Subcutaneous abdominal adipose tissue (tissue), 5 donors: ENCODE data around the gene GRAMD4.

Experiments
- H3K27ac ChIP-seq: one replicate; pipeline ENCODE4 v1.7.0; 2013; ENCODE audit warnings: low read depth, mild to moderate bottlenecking, inconsistent platforms, low read length, moderate library complexity
- H3K27me3 ChIP-seq, 5 donors: one replicate each; pipeline ENCODE4 v1.7.0; 2013; ENCODE audit warnings: low read length in 5 of 5, inconsistent platforms in 1 of 5; ENCODE audit not compliant: control insufficient read depth in 5 of 5, insufficient read depth in 4 of 5
- H3K36me3 ChIP-seq, 5 donors: one replicate each; pipeline ENCODE4 v1.7.0; 2013; ENCODE audit warnings: low read length in 5 of 5; ENCODE audit not compliant: control insufficient read depth in 5 of 5, insufficient read depth in 5 of 5
- H3K4me1 ChIP-seq, 5 donors: one replicate each; pipeline ENCODE4 v1.7.0; 2013; ENCODE audit warnings: low read length in 5 of 5, mild to moderate bottlenecking in 3 of 5, moderate library complexity in 1 of 5; ENCODE audit not compliant: control insufficient read depth in 5 of 5, insufficient read depth in 5 of 5
- H3K4me3 ChIP-seq, 5 donors: one replicate each; pipeline ENCODE4 v1.7.0; 2013; ENCODE audit warnings: low read length in 5 of 5, low read depth in 1 of 5
- H3K9ac ChIP-seq, 5 donors: one replicate each; pipeline ENCODE4 v1.7.0; 2013; ENCODE audit warnings: low read length in 5 of 5, mild to moderate bottlenecking in 4 of 5, moderate library complexity in 3 of 5
- H3K9me3 ChIP-seq, 5 donors: one replicate each; pipeline ENCODE4 v1.7.0; 2013; ENCODE audit warnings: low read length in 5 of 5; ENCODE audit not compliant: control insufficient read depth in 5 of 5
- donor health status: healthy.
- donor health status: healthy.
- donor health status: healthy.
- donor health status: healthy.
- donor health status: healthy.

Gene GRAMD4

DNA sequence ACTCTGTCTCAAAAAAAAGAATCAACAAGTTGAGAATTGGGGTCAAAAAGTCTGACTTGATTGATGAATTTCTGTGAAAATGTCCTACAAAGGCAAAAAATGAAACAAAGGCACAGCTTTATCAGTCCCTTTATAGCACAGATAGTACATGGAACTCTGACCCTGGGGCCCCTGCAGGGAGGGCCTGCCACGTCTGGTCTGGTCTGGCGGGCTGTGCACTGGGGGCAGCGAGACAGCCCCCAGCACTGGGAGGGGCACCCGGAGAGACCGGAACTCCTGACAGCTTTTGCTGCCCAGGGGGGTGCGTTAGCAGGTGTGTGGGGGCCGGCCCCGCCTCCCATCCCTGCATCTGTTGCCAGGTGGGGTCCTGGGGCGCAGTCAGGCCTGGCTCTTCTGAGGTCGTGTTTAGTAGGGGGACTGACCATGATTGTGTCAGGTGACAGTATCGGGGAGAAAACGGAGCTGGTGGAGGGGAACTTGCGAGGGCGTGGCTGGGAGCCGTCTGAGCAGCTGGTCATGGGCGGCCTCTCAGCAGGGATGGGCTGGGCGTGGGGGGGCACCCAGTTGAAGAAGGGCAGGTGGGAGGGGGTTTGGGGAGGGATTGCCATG lies 51.7 kb downstream of the GRAMD4 start:
- Histone ChIP-seq H3K9ac (no peak overlapping the region), H3K36me3 (peaks cover 0 to 78% (median 65%) of the 10 kb centered on the region in 5 donors)

DNA sequence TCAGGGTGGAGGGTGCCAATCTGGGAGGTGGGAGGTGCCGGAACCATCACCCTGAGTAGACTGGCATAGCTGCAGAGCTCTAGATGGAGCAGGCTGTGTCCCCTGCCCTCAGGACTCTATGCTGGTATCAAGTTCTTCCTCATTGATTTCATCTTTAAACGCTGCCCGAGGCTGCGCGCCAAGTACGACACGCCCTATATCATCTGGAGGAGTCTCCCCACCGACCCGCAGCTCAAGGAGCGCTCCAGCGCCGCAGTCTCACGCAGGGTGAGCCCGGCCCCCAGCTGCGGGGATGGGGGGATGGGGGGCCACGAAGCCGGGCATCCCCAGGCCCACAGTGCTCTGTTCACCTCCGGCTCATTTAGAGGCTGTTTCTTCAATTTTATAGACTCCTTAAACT lies 52.5 kb downstream of the GRAMD4 start:
- Histone ChIP-seq H3K9me3 (no peaks in the 10 kb centered on the region), H3K4me3 (no peak overlapping the region), H3K36me3 (peaks cover 0 to 78% (median 66%) of the 10 kb centered on the region in 5 donors), H3K27ac (no peak overlapping the region), H3K9ac (no peak overlapping the region), H3K27me3 (no peaks in the 10 kb centered on the region), H3K4me1 (peaks cover 0 to 29% (median 7%) of the 10 kb centered on the region in 5 donors)

More for the DNA sequence above, 51.7 kb downstream of the GRAMD4 start:
- peaks cover 0 to 29% (median 7%) of the 10 kb centered on the region in 5 donors for H3K4me1 ChIP-seq
- H3K9me3 ChIP-seq = no peaks in the 10 kb centered on the region
- H3K27me3 ChIP-seq = no peaks in the 10 kb centered on the region
- H3K27ac ChIP-seq = no peak overlapping the region
- H3K4me3 ChIP-seq = no peak overlapping the region

DNA sequence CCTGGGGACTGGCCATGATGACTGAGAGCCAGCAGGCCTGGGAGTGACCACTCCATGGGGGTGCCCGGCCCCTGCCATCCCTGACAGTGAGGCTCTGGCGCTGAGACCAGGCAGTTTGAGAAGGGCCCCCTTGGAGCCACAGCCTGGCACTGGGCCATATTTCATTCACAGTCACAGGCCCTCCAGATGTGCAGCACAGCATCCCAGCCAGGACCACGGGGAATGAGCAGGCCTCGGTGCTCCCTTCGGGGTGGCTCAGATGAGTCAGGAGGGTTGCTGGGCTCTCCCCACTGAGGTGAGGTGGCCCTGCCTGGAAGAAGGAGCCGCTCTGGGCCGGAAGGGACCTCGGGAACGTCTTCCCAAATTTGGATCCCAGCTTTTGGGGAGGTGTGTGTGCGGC lies 53.0 kb downstream of the GRAMD4 start:
- no peak overlapping the region for H3K27ac ChIP-seq
- no peaks in the 10 kb centered on the region for H3K9me3 ChIP-seq
- H3K4me3 ChIP-seq = no peak overlapping the region
- no peaks in the 10 kb centered on the region for H3K27me3 ChIP-seq
- H3K9ac ChIP-seq = no peak overlapping the region
- H3K36me3 ChIP-seq = peaks cover 0 to 77% (median 66%) of the 10 kb centered on the region in 5 donors
- H3K4me1 ChIP-seq = peaks cover 0 to 29% (median 7%) of the 10 kb centered on the region in 5 donors

DNA sequence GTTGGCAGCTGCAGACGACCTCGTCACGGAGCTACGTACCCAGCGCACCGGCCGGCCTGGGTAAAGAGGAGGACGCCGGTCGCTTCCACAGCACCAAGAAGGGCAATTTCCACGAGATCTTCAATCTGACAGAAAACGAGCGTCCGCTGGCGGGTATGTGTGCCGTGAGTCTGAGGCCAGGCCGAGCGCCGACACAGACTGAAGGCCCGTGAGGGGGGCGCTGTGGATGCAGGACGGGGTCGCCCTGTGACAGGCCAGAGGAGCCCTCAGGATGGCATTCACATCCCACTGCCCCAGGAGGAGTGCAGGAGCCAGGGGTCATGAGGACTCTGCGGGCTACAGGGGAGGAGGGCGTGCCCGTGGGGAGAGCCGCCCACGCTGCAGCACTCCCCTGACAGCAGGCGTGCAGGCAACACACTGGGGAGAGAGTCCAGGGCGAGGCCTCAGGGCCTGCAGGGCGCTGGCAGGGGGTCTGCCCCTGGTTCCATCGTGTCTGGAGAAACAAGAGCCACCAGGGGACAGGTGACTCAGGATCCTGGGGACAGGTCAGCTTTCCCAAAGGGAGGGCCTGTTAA lies 53.6 kb downstream of the GRAMD4 start:
- no peak overlapping the region for H3K9ac ChIP-seq
- H3K27me3 ChIP-seq = no peaks in the 10 kb centered on the region
- no peak overlapping the region for H3K27ac ChIP-seq
- H3K36me3 ChIP-seq = peaks cover 0 to 72% (median 61%) of the 10 kb centered on the region in 5 donors
- H3K4me3 ChIP-seq = peak overlapping the region in 3 of 5 donors; percentile 41 to 63 (median 61)
- no peaks in the 10 kb centered on the region for H3K9me3 ChIP-seq
- peaks cover 0 to 35% (median 12%) of the 10 kb centered on the region in 5 donors for H3K4me1 ChIP-seq

DNA sequence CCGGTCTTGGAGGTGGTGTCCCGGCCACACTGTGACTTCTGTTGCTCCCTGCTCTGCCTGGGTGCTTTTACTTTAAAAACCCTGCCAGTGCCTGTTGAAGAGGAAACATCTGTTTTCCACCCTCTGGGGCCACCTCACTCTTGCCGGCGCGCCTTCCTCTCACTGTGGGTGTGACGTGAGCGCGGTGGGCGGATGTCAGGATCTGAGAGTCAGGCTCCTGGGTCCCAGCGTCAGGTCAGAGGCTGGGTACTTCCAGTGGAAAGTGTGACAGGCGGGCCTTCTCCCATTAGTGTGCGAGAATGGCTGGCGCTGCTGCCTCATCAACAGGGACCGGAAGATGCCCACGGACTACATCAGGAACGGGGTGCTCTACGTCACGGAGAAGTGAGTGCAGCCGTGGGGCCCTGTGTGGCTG lies 54.2 kb downstream of the GRAMD4 start:
- H3K27me3 ChIP-seq = no peaks in the 10 kb centered on the region
- no peaks in the 10 kb centered on the region for H3K9me3 ChIP-seq
- H3K9ac ChIP-seq = peak overlapping the region in 2 of 5 donors; percentile 17 to 54
- H3K36me3 ChIP-seq = peaks cover 0 to 69% (median 56%) of the 10 kb centered on the region in 5 donors
- H3K4me3 ChIP-seq = peak overlapping the region in 3 of 5 donors; percentile 41 to 63 (median 61)
- H3K4me1 ChIP-seq = peaks cover 0 to 41% (median 18%) of the 10 kb centered on the region in 5 donors
- H3K27ac ChIP-seq = no peak overlapping the region

DNA sequence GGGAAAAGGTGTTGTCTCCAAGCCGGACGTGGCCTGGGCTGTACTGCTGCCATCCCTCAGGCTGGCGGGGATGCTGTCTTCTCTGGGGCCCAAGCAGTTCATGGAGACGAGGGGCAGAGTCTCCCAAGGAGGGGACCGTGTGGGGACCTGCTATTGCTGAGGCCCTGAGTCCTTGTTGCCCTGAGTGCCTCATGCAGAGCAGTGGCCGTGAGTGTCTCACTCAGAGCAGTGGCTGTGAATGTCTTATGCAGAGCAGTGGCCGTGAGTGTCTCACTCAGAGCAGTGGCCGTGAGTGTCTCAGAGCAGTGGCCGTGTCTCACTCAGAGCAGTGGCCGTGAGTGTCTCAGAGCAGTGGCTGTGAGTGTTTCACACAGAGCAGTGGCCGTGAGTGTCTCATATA lies 54.7 kb downstream of the GRAMD4 start:
- Histone ChIP-seq H3K27me3 (no peaks in the 10 kb centered on the region), H3K36me3 (peaks cover 0 to 66% (median 53%) of the 10 kb centered on the region in 5 donors), H3K27ac (no peak overlapping the region), H3K9me3 (no peaks in the 10 kb centered on the region), H3K4me3 (peak overlapping the region in 3 of 5 donors; percentile 41 to 63 (median 61)), H3K9ac (peak overlapping the region in 2 of 5 donors; percentile 17 to 54), H3K4me1 (peaks cover 0 to 44% (median 23%) of the 10 kb centered on the region in 5 donors)

DNA sequence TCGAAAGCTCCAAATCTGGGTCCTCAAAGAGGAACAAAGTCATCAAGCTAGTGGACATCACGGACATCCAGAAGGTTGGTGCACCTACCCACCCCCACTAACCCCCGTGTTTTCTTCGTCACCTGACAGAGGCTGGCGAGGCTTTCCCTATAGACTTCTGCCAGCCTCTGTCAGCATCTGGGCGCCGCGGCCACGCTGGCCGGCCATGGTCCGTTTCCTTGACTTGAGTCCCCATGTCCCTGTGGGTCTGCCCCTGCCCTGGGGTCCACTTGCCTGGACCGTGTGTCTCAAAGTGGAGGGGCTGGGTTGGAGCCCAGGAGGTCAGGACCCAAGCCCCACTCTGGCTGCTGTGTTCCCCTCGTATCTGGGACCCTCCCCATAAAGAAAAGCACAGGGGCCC lies 55.3 kb downstream of the GRAMD4 start:
- no peaks in the 10 kb centered on the region for H3K9me3 ChIP-seq
- H3K9ac ChIP-seq = no peak overlapping the region
- H3K27ac ChIP-seq = no peak overlapping the region
- H3K27me3 ChIP-seq = no peaks in the 10 kb centered on the region
- H3K36me3 ChIP-seq = peaks cover 0 to 62% (median 48%) of the 10 kb centered on the region in 5 donors
- peaks cover 0 to 46% (median 25%) of the 10 kb centered on the region in 5 donors for H3K4me1 ChIP-seq
- peak overlapping the region in 3 of 5 donors; percentile 41 to 63 (median 61) for H3K4me3 ChIP-seq

DNA sequence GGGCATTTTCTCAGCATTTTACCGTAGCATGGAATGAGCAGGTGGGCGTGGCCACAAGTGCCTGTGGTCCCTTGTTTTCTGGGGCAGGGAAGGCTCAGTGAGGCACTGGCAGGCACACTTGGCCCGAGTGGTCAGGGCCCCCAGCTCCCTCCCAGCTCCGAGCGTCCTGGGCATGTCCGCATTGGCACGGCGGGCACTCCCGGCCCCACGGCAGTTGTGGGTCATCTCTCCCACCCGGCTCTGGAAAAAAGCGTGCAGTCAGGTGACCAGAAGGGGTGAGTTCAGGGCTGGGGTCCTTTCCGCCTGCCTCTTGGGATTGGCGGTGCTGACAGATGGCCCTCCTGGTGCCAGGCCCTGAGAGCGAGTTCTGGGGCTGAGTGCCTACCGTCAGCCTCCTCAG lies 55.8 kb downstream of the GRAMD4 start:
- H3K36me3 ChIP-seq = peaks cover 0 to 58% (median 46%) of the 10 kb centered on the region in 5 donors
- peaks cover 0 to 46% (median 25%) of the 10 kb centered on the region in 5 donors for H3K4me1 ChIP-seq
- H3K27me3 ChIP-seq = no peaks in the 10 kb centered on the region
- H3K9ac ChIP-seq = no peak overlapping the region
- no peaks in the 10 kb centered on the region for H3K9me3 ChIP-seq
- no peak overlapping the region for H3K4me3 ChIP-seq
- no peak overlapping the region for H3K27ac ChIP-seq

DNA sequence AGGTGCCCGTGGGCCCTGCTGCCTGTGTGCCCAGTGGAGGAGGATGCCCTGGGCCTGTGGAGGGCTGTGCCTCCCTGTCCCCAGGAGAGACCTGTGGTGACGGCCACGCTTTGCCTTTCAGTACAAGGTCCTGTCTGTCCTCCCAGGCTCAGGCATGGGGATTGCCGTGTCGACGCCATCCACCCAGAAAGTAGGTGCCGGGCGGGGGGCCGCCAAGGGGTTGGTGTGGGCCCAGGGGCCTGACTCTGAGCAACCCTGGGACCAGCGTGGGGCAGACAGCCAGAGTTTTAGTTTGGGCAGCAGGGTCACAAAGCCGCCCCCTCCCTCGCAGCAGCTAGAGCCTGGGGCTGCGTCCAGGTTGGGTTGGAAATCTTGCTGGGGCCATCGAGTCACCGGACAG lies 56.3 kb downstream of the GRAMD4 start:
- Histone ChIP-seq H3K27me3 (no peaks in the 10 kb centered on the region), H3K36me3 (peaks cover 0 to 56% (median 45%) of the 10 kb centered on the region in 5 donors), H3K9ac (no peak overlapping the region), H3K27ac (no peak overlapping the region), H3K4me1 (peaks cover 0 to 46% (median 25%) of the 10 kb centered on the region in 5 donors), H3K4me3 (no peak overlapping the region), H3K9me3 (no peaks in the 10 kb centered on the region)

DNA sequence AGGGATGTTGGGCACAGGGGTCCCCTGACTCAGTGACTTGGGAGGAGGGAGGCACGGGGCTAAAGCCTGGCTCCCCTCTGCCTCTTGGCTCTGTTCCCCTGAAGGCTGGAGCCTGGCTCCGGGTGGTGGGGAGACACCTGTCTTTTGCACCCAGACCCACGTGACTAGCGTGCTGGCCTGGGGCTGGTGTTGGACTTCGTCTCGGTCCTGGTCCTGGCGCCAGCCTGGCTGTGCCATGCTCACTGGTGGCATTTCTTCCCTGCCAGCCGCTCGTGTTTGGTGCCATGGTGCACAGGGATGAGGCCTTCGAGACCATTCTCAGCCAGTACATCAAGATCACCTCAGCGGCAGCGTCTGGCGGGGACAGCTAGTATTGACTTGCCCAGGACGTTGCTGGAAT lies 56.7 kb downstream of the GRAMD4 start:
- no peaks in the 10 kb centered on the region for H3K9me3 ChIP-seq
- no peak overlapping the region for H3K27ac ChIP-seq

More for the DNA sequence above, 56.7 kb downstream of the GRAMD4 start:
- peaks cover 0 to 46% (median 25%) of the 10 kb centered on the region in 5 donors for H3K4me1 ChIP-seq
- H3K9ac ChIP-seq = no peak overlapping the region
- H3K27me3 ChIP-seq = no peaks in the 10 kb centered on the region
- H3K4me3 ChIP-seq = no peak overlapping the region
- H3K36me3 ChIP-seq = peaks cover 0 to 56% (median 45%) of the 10 kb centered on the region in 5 donors
